Esophagus squamous epithelium (tissue), 4 donors: Measurements from ENCODE around the gene PI3.

Experiments
- POLR2A ChIP-seq, 4 donors: fragments of 450-650 bp; IDR thresholded peaks; one replicate each; pipeline ENCODE4 v1.6.1; 2017; ENCODE audit warnings: antibody characterized with exemption in 4 of 4, mild to moderate bottlenecking in 4 of 4, moderate library complexity in 3 of 4
- TF ChIP-seq, protein P1 (sequence below), 6 experiments: fragments of 450-650 bp in 4 of 6; fragments of 200-600 bp in 2 of 6; sonication (generic) in 2 of 6; IDR thresholded peaks; one replicate each; pipeline ENCODE4 v1.5.1; 2016 to 2019; ENCODE audit warnings: antibody characterized with exemption in 6 of 6, mild to moderate bottlenecking in 4 of 6, moderate library complexity in 4 of 6

GRCh38 chr20:45164906-45165305 lies 9.8 kb upstream of the PI3 start:
- TF ChIP-seq, protein P1, sequence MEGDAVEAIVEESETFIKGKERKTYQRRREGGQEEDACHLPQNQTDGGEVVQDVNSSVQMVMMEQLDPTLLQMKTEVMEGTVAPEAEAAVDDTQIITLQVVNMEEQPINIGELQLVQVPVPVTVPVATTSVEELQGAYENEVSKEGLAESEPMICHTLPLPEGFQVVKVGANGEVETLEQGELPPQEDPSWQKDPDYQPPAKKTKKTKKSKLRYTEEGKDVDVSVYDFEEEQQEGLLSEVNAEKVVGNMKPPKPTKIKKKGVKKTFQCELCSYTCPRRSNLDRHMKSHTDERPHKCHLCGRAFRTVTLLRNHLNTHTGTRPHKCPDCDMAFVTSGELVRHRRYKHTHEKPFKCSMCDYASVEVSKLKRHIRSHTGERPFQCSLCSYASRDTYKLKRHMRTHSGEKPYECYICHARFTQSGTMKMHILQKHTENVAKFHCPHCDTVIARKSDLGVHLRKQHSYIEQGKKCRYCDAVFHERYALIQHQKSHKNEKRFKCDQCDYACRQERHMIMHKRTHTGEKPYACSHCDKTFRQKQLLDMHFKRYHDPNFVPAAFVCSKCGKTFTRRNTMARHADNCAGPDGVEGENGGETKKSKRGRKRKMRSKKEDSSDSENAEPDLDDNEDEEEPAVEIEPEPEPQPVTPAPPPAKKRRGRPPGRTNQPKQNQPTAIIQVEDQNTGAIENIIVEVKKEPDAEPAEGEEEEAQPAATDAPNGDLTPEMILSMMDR (IDR thresholded peaks at IDR 0.05): no peak
- no peak for TF ChIP-seq POLR2A (IDR thresholded peaks at IDR 0.05)
